ENCODE data around the gene RIMBP2.

The RIMBP2 gene

GRCh38 chr12:130446846-130447654 lies 269.0 kb downstream of the RIMBP2 start:
- no peak overlapping the region for H3K4me3 ChIP-seq (ENCODE audit: low read depth, low read length)
- TF ChIP-seq CTCF (IDR thresholded peaks at IDR 0.05; ENCODE audit: borderline replicate concordance, insufficient read depth, low read depth, low read length), result no peak

- TF ChIP-seq CTCF (IDR thresholded peaks at IDR 0.05; ENCODE audit: borderline replicate concordance, insufficient read depth, low read depth, low read length), result no peak
- H3K4me3 ChIP-seq (ENCODE audit: low read depth, low read length), result no peak overlapping the region
Measured at GRCh38 chr12:130444986-130445385, 271.1 kb downstream of the RIMBP2 start.

GRCh38 chr12:130444061-130444460 lies 272.0 kb downstream of the RIMBP2 start:
- H3K4me3 ChIP-seq (ENCODE audit: low read depth, low read length), result no peak overlapping the region
- TF ChIP-seq CTCF (IDR thresholded peaks at IDR 0.05; ENCODE audit: borderline replicate concordance, insufficient read depth, low read depth, low read length), result no peak

- H3K4me3 ChIP-seq (ENCODE audit: low read depth, low read length), result no peak overlapping the region
- no peak for TF ChIP-seq CTCF (IDR thresholded peaks at IDR 0.05; ENCODE audit: borderline replicate concordance, insufficient read depth, low read depth, low read length)
Measured at GRCh38 chr12:130441771-130442760, 274.0 kb downstream of the RIMBP2 start.

GRCh38 chr12:130440411-130441080 lies 275.6 kb downstream of the RIMBP2 start:
- no peak overlapping the region for H3K4me3 ChIP-seq (ENCODE audit: low read depth, low read length)
- no peak for TF ChIP-seq CTCF (IDR thresholded peaks at IDR 0.05; ENCODE audit: borderline replicate concordance, insufficient read depth, low read depth, low read length)

- TF ChIP-seq CTCF (IDR thresholded peaks at IDR 0.05; ENCODE audit: borderline replicate concordance, insufficient read depth, low read depth, low read length), result no peak
- no peak overlapping the region for H3K4me3 ChIP-seq (ENCODE audit: low read depth, low read length)
Measured at GRCh38 chr12:130439250-130439649, 276.8 kb downstream of the RIMBP2 start.

All from GM12875 (cell line).